Omental fat pad (tissue), 4 donors: ENCODE results near the gene MOB3A. TPM values are rescaled to one million over a fixed set of nuclear protein-coding genes. Genes with fewer than 3 reads are reported as not detected.

Source experiments
- ATAC-seq: fragments of 150-250 bp; one replicate; pipeline ENCODE4 v1.9.1; 2016; ENCODE audit warnings: mild to moderate bottlenecking, moderate library complexity; ENCODE audit not compliant: low FRiP score
- DNase-seq: peaks from one replicate; pipeline ENCODE4 v3.0.0-alpha.2; 2019; ENCODE audit warnings: low spot score
- total RNA-seq, 4 donors: library from RNA; depleted of rRNA; stranded (reverse); fragments of >200 nt; gene quantifications; one replicate each; pipeline ENCODE4 v1.1.0, GENCODE V29; 2016
- TF ChIP-seq, protein P1 (sequence below), 3 donors: fragments of 450-650 bp; IDR thresholded peaks; one replicate each; pipeline ENCODE4 v1.5.1; 2016 to 2017; ENCODE audit warnings: antibody characterized with exemption in 3 of 3, mild to moderate bottlenecking in 3 of 3, moderate library complexity in 2 of 3

The MOB3A gene
- total RNA-seq, 4 donors from 2014 or later: 29.7 to 51.7 (median 44.8) TPM

GRCh38 chr19:2064788-2065524 lies 31.2 kb downstream of the MOB3A start:
- ATAC-seq: no peak
- DNase-seq: no peak
- TF ChIP-seq, protein P1, sequence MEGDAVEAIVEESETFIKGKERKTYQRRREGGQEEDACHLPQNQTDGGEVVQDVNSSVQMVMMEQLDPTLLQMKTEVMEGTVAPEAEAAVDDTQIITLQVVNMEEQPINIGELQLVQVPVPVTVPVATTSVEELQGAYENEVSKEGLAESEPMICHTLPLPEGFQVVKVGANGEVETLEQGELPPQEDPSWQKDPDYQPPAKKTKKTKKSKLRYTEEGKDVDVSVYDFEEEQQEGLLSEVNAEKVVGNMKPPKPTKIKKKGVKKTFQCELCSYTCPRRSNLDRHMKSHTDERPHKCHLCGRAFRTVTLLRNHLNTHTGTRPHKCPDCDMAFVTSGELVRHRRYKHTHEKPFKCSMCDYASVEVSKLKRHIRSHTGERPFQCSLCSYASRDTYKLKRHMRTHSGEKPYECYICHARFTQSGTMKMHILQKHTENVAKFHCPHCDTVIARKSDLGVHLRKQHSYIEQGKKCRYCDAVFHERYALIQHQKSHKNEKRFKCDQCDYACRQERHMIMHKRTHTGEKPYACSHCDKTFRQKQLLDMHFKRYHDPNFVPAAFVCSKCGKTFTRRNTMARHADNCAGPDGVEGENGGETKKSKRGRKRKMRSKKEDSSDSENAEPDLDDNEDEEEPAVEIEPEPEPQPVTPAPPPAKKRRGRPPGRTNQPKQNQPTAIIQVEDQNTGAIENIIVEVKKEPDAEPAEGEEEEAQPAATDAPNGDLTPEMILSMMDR (IDR thresholded peaks at IDR 0.05): no peak

GRCh38 chr19:2064395-2064787 lies 31.7 kb downstream of the MOB3A start:
- DNase-seq: no peak
- no peak for ATAC-seq
- TF ChIP-seq, protein P1 (IDR thresholded peaks at IDR 0.05): no peak

DNA sequence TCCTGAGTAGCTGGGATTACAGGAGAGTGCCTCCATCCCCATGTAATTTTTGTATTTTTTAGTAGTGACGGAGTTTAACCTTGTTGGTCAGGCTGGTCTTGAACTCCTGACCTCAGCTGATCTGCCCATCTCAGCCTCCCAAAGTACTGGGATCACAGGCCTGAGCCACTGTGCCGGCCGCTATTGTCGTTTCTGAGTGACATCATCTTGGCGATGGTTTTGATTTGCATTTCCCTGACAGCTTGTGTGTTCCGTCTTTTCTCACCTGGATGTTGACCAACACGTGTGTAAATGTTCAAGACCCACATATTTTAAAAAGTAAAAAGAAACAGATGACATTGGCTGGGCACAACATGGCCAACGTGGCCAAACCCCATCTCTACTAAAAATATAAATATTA lies 32.3 kb downstream of the MOB3A start:
- ATAC-seq: no peak
- TF ChIP-seq, protein P1 (IDR thresholded peaks at IDR 0.05): no peak
- no peak for DNase-seq

- DNase-seq: no peak
- TF ChIP-seq, protein P1 (IDR thresholded peaks at IDR 0.05): no peak
- no peak for ATAC-seq
Observed at GRCh38 chr19:2062770-2063169, 33.4 kb downstream of the MOB3A start.

DNA sequence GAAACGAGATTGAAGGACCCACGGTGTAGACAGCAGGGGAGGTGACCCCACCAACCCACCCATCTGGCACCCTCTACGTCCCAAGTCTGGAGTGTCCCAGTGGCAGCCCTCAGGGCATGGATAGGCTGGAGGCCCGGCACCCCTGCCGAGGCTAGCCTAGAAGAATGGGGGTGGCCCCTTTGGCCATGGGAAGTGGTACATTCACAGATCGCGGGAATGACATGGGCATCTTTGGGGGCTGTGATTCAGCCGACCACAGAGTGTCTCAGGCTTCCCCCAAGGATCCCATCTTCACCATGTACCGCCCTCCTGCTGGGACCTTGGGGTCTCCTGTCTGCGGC lies 33.8 kb downstream of the MOB3A start:
- ATAC-seq (no peak), DNase-seq (no peak)
- TF ChIP-seq, protein P1 (IDR thresholded peaks at IDR 0.05): no peak

GRCh38 chr19:2061495-2062388 lies 34.4 kb downstream of the MOB3A start:
- TF ChIP-seq, protein P1 (IDR thresholded peaks at IDR 0.05): no peak
- DNase-seq (peak; percentile 100), ATAC-seq (peak; percentile 86)
